NCI-H526 treated with DMSO at 0.1 percent for 48 hours (cell line): Measurements from ENCODE around the gene DHRS1.

Experiments used
- DNase-seq: peaks from one replicate; lab custom pipeline; 2025; lab: John Stamatoyannopoulos, UW

The DHRS1 gene

DNA sequence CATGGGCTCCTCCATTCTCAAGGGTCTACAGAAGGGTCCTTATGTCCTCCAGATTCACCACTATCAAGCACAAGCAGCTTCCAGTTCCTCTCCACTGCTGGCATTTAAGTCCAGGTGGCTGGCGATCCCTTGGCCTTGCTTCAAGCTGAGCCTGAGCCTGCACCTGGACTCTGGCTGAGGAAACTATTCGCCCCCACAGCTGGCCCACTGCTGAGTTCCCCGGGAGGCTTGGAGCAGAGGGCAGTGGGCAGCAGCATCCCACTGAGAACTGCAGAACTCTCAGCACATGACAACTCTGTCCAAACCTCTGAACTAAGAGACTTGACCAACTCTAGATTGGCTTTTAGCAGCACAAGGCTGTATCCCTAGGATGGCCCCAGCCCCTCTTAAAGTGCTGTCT is 16.8 kb downstream of the DHRS1 start:
- no peak for DNase-seq

- DNase-seq, result no peak
Measured at GRCh38 chr14:24281636-24282035, 17.9 kb downstream of the DHRS1 start.

DNA sequence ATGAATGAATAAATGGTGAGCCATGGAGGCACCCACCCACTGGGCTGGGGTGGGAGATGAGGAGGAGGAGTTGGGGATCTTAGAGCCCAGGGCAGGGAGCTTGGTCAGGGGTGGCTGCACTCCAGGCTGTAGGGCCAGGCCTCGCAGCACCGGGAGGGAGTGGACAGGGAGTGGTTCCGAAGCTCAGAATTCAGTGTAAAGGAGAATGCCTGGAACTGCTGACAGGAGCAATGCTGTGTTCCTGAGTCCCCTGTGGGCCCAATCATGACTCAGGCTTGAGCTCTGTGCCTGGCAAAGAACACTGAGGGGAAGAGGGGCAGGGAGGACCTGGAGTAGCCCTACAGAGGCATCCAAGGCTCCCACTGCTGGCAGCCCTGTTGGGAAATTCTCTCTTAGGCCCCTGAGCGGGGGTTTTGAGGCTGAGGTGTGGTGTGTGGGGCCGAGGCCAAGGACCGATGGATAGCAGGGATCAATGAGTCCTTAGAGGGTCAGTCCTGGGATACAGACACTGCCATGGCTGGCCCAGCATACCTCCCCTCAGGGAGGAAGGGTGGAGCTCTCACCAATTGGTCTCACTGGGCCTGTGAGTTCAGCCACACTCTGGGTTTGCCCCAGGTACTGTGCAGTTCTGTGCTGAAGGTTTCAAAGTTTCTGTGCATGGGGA is 18.7 kb downstream of the DHRS1 start:
- no peak for DNase-seq

- no peak for DNase-seq
Measured at GRCh38 chr14:24279301-24280186, 20.0 kb downstream of the DHRS1 start.

GRCh38 chr14:24278424-24278823 is 21.2 kb downstream of the DHRS1 start:
- no peak for DNase-seq

DNA sequence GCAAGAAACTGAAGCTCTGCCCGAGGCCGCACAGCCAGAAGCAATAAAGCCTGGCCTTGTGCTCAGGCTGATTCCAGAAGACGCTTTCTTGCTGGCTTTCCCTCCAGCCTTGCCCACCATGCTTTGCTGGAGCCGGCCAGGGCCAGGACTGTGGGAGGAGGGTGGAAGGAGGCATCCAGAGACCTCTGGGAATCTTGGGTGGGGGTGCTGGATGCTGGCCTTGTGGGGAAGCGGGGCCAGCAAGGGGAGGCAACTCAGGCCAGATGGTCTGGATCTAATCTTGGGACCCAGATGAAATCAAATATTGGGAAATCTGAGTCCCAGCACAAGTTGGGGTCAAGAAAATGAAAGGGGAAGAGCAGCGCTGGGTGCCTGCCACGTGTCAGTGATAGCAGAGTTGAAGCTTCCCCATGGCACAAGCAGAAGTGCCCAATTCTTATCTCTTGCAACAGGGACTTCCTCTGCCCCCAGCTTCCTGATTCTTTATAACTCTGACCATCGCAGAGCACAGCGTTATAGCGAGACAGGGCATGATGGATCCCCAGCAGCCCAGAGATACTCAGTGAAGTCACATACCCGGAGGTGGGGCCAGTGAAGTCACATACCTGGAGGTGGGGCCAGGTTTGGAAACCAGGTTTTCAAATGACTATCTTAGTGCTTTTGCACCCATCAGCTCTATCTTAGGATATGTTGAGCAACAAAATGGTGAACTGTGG is 21.8 kb downstream of the DHRS1 start:
- DNase-seq, result no peak

DNA sequence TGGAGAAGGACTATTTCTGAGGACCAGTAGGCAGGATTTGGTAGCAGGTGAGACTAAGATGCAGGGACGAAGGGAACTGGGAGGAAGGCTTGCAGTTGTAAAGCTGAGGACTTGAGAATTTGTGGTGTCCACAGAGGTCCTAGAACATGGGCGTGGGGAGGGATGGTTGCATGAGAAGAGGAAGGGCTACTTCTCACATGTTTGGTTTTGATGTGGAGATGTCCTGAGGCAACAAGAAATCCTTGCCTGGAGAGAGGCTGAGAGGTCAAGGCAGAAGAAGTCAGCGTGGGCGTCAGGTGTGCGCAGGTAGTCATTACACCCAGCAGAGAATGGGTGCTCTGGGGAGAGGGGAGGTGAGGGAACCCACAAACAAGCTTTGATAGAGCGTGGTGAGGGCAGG is 22.5 kb downstream of the DHRS1 start:
- DNase-seq, result no peak

DNA sequence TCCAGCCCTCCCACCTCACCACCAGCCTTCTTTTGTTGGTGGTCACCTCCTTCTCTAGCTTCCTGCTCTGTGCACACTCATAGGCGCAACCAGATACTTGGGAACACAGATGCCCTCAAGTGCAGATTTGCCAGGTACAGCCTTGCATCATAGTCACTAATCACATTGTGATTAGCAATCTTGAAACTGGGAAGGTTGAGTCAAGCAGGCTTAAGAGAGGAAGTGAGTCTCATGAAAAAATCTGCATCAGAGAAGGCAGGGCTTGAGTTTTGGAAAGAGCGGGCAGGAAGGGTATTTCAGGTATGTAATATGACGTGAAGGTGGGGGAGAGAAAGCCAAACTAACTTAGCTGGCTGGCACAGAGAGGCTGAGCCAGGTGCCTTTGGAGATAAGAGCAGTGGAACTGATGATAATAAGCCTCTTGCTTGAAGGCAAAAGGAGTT is 25.5 kb downstream of the DHRS1 start:
- DNase-seq, result no peak

DNA sequence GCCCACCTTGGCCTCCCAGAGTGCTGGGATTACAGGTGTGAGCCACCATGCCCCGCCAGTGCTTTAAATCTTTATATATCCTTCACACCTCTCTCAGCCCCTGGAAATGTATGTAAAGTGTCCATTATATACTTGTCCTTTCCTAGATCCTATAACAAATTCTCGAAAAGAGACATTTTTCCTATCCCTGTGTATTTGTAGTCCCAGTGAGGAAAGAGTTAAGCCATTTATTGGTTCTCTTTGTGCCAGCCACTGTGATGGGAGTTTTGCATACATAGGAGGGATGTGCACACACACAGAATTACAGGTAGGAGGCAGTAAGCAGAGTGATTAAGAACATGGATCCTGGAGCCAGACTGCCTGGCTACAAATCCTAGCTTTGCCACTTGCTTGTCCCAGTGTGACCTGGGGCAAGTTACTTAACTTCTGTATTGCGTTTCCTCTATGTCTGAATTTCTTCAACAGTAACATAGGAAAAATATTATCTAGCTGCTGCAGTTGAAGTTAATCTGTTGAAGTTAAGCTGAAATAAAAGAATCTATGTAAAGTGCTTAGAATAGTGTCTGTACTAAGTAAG is 26.1 kb downstream of the DHRS1 start:
- peak; percentile 54 for DNase-seq

DNA sequence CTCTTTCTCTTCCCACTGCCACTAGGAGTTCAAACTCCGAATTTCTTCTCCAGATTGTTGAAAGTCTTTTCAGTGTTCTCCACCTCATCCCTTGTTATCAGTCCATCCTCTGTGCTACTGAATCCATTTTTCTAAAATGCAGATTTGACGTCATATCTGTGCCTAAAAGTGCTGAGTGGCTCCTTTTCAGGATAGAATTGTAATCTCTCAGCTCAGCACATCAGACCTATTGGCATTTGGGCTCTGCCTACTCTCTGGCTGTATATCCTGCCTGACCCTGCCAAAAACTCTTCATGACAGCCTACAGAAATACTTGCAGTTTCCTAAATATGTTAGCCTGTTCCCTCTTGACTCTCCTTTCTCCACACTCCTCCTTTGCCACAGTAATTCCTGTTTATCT is 27.1 kb downstream of the DHRS1 start:
- no peak for DNase-seq

DNA sequence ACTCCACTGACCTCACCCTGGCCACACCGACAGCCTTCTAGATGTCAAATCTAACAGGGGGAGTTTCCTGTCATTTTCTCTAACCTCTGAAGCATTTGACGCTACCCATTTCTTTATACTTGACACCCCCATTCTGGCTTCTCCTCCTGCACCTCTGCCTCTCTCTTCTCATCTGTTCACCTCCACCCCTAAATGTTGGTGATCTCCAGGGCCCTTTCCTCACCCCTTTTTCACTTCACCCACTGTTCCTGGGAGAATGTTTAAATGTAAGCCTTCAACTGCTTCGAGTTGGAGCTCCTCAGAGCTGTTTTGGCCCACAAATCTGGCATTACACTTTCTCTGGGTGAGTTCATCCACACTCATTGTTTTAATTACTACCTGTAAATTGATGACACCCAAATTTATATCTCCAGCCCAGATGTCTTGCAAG is 27.7 kb downstream of the DHRS1 start:
- DNase-seq, result no peak

DNA sequence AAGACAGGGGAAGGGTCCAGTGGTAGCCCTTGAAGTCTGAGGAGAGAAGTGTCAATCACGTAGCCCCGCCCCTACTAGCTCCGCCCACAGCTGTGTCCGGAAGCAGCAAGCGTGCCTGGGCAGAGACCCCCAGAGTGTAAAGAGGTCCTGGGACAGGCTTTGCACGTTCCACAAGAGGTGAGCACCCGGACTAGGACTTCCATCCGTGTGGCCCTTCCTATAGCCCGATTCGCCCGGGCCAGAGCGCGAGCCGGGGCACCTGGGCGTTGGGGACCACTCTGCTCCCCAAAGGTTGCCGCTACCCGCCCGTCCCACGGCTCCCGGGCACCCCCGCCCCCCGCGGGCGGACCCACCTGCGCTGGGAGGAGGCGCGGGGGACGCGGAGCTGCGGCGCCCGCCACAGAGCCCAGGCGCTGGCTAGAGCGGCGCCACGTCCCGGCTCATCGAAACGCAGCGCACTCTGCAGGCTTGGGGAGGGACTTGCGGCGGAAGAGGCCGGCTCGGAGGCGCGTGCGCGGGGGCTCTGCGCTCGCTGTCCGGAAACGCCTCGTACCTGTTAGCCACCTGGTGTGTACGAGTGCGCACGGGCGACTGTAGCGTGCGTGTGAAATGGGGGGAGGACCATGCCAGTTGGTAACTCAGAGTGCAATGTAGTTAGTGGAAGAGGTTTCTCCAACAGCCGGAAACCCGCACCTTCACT is 28.3 kb downstream of the DHRS1 start, which contains the start of gene RABGGTA:
Gene RABGGTA, minus strand, starts transcription at position 464 of the 700 bp plus-strand sequence. CDS start 482 bp downstream, outside the sequence.
- peak; percentile 84 for DNase-seq

- peak; percentile 51 for DNase-seq
Measured at GRCh38 chr14:24270537-24271133, 28.9 kb downstream of the DHRS1 start.

- no peak for DNase-seq
Measured at GRCh38 chr14:24269910-24270536, 29.6 kb downstream of the DHRS1 start.

DNA sequence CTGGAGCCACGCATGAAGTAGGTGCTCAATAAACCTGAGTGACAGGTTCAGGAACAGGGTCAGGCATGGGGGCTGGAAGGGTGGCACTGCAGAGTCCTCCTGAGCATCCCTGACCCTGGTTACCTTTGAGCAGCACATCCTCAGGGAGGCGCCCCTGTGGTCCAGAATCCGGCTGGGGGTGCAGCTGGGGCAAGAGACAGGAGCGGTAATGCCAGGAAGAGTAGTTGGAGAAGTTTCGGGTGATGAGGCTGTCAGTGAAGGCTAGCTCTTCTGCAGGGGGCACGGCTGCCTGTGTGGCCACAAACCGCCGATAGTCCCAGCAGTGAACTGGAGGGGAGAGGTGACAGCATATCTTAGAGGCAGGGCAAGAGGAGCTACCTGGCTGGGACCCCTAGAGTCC is 30.2 kb downstream of the DHRS1 start:
- DNase-seq, result no peak

DNA sequence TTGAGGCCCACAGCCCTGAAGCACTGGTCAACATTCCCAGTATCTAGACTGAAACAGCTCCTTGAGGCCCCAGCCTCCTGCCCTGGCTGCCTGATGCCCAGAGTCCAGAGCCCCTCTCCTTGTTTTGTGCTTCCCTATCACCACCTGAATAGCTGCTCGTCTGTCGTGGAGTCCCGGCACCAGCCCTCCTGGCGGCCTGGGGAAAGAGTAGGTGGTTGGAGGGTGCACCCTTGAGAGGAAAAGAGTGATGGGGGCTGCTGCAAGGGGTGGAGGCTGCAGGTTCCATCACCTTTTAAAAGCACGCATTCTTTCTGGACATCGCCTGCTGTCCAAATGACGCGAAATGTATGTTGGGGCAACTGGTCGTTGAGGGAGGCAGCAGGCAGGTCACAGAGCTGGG is 31.4 kb downstream of the DHRS1 start:
- DNase-seq, result no peak

- DNase-seq, result no peak
Measured at GRCh38 chr14:24267516-24267915, 32.1 kb downstream of the DHRS1 start.

- no peak for DNase-seq
Measured at GRCh38 chr14:24266344-24267244, 33.0 kb downstream of the DHRS1 start.

DNA sequence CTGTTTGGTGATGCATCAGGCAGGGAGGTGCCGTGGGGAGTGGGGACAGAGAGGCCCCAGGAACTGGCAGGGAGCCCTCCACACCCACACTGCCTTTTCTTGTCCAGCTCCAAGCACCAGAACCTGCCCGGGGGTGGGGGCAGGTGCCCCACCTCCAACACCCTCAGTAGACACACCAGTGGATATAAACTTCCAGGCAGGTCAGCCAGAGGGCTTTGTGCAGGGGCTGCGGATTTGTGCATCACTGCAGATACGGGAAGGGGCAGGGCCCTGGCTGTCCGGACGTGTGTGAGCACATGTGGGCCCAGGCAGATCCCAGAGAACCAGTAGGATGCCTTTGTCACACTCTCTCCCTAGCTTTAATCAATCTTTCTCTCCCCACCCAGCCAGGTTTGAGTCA is 35.3 kb downstream of the DHRS1 start:
- DNase-seq, result no peak

- no peak for DNase-seq
Measured at GRCh38 chr14:24263848-24264247, 35.7 kb downstream of the DHRS1 start.
